Measurements from ENCODE around the gene DOCK6.
"Not testable (repeated sequence)": the region's sequence is repeated elsewhere in the genome, so short reads cannot be mapped to it uniquely, and the experiment has no call there.

Gene DOCK6

DNA sequence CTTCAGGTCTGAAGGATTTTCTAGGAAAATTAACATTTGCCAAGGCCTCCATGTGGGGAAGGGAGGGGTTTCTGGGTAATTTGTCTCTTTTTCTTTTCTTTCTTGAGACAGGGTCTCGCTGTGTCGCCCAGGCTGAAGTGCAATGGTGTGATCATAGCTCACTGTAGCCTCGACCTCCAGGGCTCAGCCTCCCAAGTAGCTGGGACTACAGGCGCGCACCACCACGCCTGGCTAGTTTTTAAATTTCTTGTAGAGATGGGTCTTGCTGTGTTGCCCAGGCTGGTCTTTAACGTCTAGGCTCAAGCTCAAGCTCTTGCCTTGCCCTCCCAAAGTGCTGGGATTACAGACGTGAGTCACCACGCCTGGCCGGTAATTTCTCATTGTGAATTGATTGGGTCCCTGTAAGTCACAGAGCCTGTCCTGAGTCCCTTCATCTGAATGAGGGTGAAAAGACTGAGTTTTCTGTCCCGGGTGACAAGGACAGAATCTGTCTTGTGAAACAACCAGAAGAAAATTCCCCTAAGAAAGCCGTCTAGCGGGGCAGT, 96.8 kb downstream of the DOCK6 start:
- DNase-seq: no peak

GRCh38 chr19:11164879-11165406, 97.4 kb downstream of the DOCK6 start:
- no peak for DNase-seq

DNA sequence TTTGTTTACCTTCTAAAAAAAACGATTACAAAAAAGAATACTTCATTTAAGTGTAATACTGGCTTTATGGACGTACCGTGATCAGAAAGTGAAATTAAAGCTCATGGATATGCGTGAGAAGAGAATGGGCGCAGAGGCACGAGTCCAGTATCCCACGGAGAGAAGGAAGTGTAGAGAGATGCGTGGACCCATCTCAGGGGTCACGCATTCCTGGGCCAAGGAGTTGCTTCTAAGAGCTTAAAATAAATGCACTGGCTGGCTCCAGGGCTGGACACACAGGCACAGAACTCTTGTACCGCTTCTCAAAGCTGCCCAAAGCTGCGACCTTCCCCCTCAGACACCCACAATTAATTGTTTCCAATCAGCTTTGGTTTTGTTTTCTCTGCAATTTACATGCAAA, 98.0 kb downstream of the DOCK6 start:
- DNase-seq: no peak

GRCh38 chr19:11160440-11160768, 101.9 kb downstream of the DOCK6 start:
- DNase-seq: not testable (repeated sequence)

DNA sequence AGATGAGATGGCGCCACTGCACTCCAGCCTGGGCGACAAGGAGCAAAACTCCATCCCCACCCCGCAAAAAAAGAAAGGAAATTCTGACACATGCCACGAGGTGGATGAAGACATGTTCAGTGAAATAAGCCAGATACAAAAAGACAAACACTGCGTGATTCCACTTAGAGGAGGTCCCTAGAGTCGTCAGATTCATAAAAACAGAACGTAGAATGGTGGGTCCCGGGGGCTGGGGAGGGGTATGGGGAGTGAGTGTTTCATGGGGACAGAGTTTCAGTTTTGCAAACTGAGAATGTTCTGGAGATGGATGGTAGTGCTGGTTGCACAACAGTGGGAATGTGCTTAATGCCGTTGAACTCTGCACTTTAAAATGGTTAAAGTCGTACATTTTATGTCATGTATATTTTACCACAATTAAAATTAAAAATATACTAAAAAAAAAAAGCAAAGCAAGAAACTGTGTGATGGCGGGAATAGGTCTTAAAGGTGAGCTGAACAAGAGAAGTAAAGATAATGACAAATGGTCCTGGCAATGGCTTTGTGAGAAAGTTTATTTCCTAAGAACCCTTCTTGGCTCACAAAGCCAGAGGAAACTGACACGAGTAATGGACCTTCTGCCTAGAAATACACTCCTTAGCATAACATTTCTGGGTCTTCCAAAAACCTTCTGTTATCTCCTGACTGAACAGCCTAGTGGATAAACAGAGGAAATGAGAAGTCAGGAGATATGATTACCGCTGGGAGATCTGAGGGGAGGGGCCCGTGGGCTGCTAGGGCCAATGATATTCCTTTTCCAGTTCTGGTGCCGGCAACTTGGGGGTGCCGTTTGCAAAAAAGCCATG, 102.5 kb downstream of the DOCK6 start:
- no peak for DNase-seq

DNA sequence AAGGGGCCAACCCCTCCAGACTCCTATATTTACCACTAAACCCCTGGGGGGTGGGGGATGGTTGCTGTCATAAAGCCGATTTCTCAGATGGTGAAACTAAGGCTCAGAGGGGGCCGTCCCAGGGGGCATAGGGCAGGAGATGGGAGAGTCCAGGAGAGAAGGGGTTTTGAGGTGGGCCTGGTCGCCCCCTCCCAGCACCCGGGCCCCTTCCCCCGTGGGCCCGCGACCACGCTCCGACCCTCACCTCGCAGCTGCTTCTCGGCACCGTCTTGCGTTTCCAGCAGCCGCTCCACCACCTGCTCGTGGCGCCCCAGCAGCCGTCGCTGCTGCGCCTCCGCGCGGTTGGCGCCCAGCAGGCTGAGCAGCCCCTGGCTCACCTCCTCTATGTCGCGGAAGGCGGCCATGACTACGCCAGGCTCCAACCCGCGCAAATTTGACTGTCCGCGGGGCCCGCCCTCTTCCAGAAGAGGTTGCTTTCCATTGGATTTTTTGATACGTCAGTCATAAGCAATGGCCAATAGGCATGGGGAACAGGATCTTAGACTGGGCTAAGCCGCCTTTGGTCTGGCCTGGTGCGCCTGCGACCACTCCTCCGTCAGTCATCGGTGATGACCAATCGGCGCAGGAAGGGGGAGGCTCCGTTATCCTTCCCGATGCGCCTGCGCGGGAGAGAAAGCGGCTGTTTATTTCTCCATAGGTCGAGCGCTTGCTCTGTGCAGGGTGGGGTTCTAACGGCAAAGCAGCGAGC, 106.8 kb downstream of the DOCK6 start, which contains the start of gene SPC24:
Gene SPC24 (minus strand): TSS at position 410 of the 748 bp plus-strand sequence. CDS start 6 bp downstream, at position 404.
- peak; percentile 98 for DNase-seq

GRCh38 chr19:11154683-11155047, 107.7 kb downstream of the DOCK6 start:
- no peak for DNase-seq

GRCh38 chr19:11152318-11153062, 109.8 kb downstream of the DOCK6 start:
- peak; percentile 52 for DNase-seq

GRCh38 chr19:11151181-11151580, 111.1 kb downstream of the DOCK6 start:
- DNase-seq: no peak
